Measurements from ENCODE around the gene CALB2. TPM values are rescaled to one million over a fixed set of nuclear protein-coding genes. Genes with fewer than 3 reads are reported as not detected.
"Not testable (repeated sequence)": the region's sequence is repeated elsewhere in the genome, so short reads cannot be mapped to it uniquely, and the experiment has no call there.

CALB2 gene, protein sequence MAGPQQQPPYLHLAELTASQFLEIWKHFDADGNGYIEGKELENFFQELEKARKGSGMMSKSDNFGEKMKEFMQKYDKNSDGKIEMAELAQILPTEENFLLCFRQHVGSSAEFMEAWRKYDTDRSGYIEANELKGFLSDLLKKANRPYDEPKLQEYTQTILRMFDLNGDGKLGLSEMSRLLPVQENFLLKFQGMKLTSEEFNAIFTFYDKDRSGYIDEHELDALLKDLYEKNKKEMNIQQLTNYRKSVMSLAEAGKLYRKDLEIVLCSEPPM
- total RNA-seq = not detected
- long read RNA-seq = 0 reads

GRCh38 chr16:71358464-71358998, at the start of gene CALB2:
CALB2 (plus strand) TSS chr16:71358723; CDS start chr16:71358793, 70 bp downstream.
- Histone ChIP-seq H3K36me3 (no peaks in the 10 kb centered on the region), H3K4me1 (peaks cover 0 to 7% (median 2%) of the 10 kb centered on the region in 4 donors), H3K27ac (no peak within 1 kb of the TSS), H3K9me3 (no peaks in the 10 kb centered on the region), H3K27me3 (peaks cover 0 to 7% of the 10 kb centered on the region in 2 donors), H3K4me3 (peak within 1 kb of the TSS; percentile 20 to 32 (median 20))
- DNase-seq (peak; percentile 68 to 70 (median 69)), ATAC-seq (peak; percentile 91 to 98 (median 96))
- intact Hi-C loops (cut with DNase I) = no loop called here
- TF ChIP-seq CTCF (IDR thresholded peaks at IDR 0.05) (peak; percentile 93 to 100 (median 98)), POLR2A (IDR thresholded peaks at IDR 0.05) (no peak)
- WGBS (ENCODE audit: insufficient coverage, low coverage, low lambda C conversion rate, missing lambda C conversion rate) = no CpG with 5 or more reads among the region's 53 CpGs

DNA sequence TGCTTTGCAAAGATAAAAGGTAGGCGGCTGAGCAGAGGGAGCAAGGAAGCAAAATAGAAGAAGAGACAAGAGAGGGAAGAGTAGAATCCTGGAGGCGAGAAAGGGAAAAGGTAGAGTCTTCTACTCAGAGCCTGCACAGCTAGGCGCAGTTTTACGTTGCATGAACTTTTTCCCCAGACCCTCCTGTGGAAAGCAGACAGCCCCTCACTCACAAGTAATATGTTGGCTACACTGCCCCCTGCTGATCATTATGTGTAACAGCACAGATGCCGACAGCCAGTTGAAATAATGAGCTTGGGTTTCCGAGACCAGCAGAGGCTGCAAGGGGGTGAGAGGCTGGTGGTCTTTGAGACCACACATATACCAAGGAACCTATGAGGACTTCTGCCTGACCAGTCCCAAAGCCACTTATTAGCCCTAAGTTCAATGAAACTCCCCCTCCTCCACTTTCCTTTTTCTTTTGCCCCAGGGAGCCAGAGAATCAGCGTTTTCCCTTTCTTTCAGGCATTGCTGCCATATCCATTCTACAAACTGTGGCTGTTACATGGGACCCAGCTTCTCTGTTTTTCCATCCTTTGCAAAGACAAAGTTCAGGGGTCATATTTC, 46.9 kb upstream of the CALB2 start:
- no peak for DNase-seq
- no peaks in the 10 kb centered on the region for H3K4me1 ChIP-seq
- WGBS (ENCODE audit: insufficient coverage, low coverage, low lambda C conversion rate, missing lambda C conversion rate) = 13% methylated on average over 7 of the region's 7 CpGs
- H3K4me3 ChIP-seq = no peak overlapping the region
- no peak for TF ChIP-seq POLR2A (IDR thresholded peaks at IDR 0.05)
- peak; percentile 81 to 86 (median 84) for TF ChIP-seq CTCF (IDR thresholded peaks at IDR 0.05)
- ATAC-seq = peak; percentile 53 to 59 (median 57)
- no peak overlapping the region for H3K27ac ChIP-seq
- no peaks in the 10 kb centered on the region for H3K36me3 ChIP-seq
- H3K9me3 ChIP-seq = no peaks in the 10 kb centered on the region
- H3K27me3 ChIP-seq = no peaks in the 10 kb centered on the region
- intact Hi-C loops (cut with DNase I) = no loop called here

GRCh38 chr16:71313591-71313990, 44.9 kb upstream of the CALB2 start:
- DNase-seq; intact Hi-C loops (cut with DNase I); H3K36me3 ChIP-seq; H3K4me3 ChIP-seq; H3K27me3 ChIP-seq; H3K4me1 ChIP-seq; H3K27ac ChIP-seq; H3K9me3 ChIP-seq; ATAC-seq: not testable (repeated sequence)
- 36% methylated on average over 3 of the region's 3 CpGs for WGBS (ENCODE audit: insufficient coverage, low coverage, low lambda C conversion rate, missing lambda C conversion rate)

- Histone ChIP-seq H3K4me3 (no peak overlapping the region), H3K27ac (no peak overlapping the region), H3K36me3 (no peaks in the 10 kb centered on the region), H3K27me3 (no peaks in the 10 kb centered on the region), H3K9me3 (no peaks in the 10 kb centered on the region), H3K4me1 (no peaks in the 10 kb centered on the region)
- DNase-seq (no peak), ATAC-seq (no peak)
- 10% methylated on average over 3 of the region's 3 CpGs for WGBS (ENCODE audit: insufficient coverage, low coverage, low lambda C conversion rate, missing lambda C conversion rate)
- TF ChIP-seq POLR2A (IDR thresholded peaks at IDR 0.05) (no peak), CTCF (IDR thresholded peaks at IDR 0.05) (no peak)
- intact Hi-C loops (cut with DNase I) = no loop called here
Measured at GRCh38 chr16:71315269-71315668, 43.3 kb upstream of the CALB2 start.

- Histone ChIP-seq H3K4me3 (no peak overlapping the region), H3K27ac (no peak overlapping the region), H3K4me1 (no peaks in the 10 kb centered on the region), H3K9me3 (no peaks in the 10 kb centered on the region), H3K36me3 (no peaks in the 10 kb centered on the region), H3K27me3 (no peaks in the 10 kb centered on the region)
- no peak for DNase-seq
- no peak for TF ChIP-seq CTCF (IDR thresholded peaks at IDR 0.05)
- TF ChIP-seq POLR2A (IDR thresholded peaks at IDR 0.05) = no peak
- no peak for ATAC-seq
- intact Hi-C loops (cut with DNase I) = no loop called here
- 66% methylated on average over 2 of the region's 4 CpGs for WGBS (ENCODE audit: insufficient coverage, low coverage, low lambda C conversion rate, missing lambda C conversion rate)
Measured at GRCh38 chr16:71319999-71320398, 38.5 kb upstream of the CALB2 start.

Data from right lobe of liver (tissue), 6 donors.